Measurements from ENCODE around the gene YTHDC1.

YTHDC1 gene

GRCh38 chr4:68352791-68353190 lies 2.9 kb upstream of the YTHDC1 start:
- DNase-seq = no peak

- no peak for DNase-seq
These were observed 626 bp downstream of the YTHDC1 start for GRCh38 chr4:68349279-68349648.

- no peak for DNase-seq
These were observed 1.3 kb downstream of the YTHDC1 start for GRCh38 chr4:68348577-68348976.

- DNase-seq = no peak
These were observed 2.0 kb downstream of the YTHDC1 start for GRCh38 chr4:68347845-68348244.

- DNase-seq = no peak
These were observed 3.4 kb downstream of the YTHDC1 start for GRCh38 chr4:68346461-68346860.

- DNase-seq = no peak
These were observed 5.1 kb downstream of the YTHDC1 start for GRCh38 chr4:68344785-68345184.

GRCh38 chr4:68344049-68344448 lies 5.8 kb downstream of the YTHDC1 start:
- no peak for DNase-seq

GRCh38 chr4:68342134-68342533 lies 7.8 kb downstream of the YTHDC1 start:
- DNase-seq = no peak

GRCh38 chr4:68338625-68339024 lies 11.3 kb downstream of the YTHDC1 start:
- no peak for DNase-seq

- no peak for DNase-seq
These were observed 12.4 kb downstream of the YTHDC1 start for GRCh38 chr4:68337522-68337921.

GRCh38 chr4:68337004-68337403 lies 12.9 kb downstream of the YTHDC1 start:
- no peak for DNase-seq

GRCh38 chr4:68336530-68336929 lies 13.4 kb downstream of the YTHDC1 start:
- no peak for DNase-seq

GRCh38 chr4:68326141-68326540 lies 23.7 kb downstream of the YTHDC1 start:
- no peak for DNase-seq

GRCh38 chr4:68324519-68325262 lies 25.2 kb downstream of the YTHDC1 start:
- DNase-seq = no peak

- no peak for DNase-seq
These were observed 30.9 kb downstream of the YTHDC1 start for GRCh38 chr4:68319040-68319439.

GRCh38 chr4:68316193-68316969 lies 33.5 kb downstream of the YTHDC1 start:
- no peak for DNase-seq

- no peak for DNase-seq
These were observed 39.1 kb downstream of the YTHDC1 start for GRCh38 chr4:68310651-68311247.

- DNase-seq = no peak
These were observed 45.2 kb downstream of the YTHDC1 start for GRCh38 chr4:68304731-68305130.

- DNase-seq = no peak
These were observed 50.1 kb downstream of the YTHDC1 start for GRCh38 chr4:68299492-68300457.

- DNase-seq = no peak
These were observed 52.8 kb downstream of the YTHDC1 start for GRCh38 chr4:68297137-68297536.

- DNase-seq = no peak
These were observed 58.6 kb downstream of the YTHDC1 start for GRCh38 chr4:68291256-68291655.

GRCh38 chr4:68288393-68288740 lies 61.5 kb downstream of the YTHDC1 start:
- no peak for DNase-seq

Measured in NCI-H510A treated with DMSO at 0.1 percent for 48 hours (cell line).